GM19324 (cell line): ENCODE measurements around the gene SAMD4B.
"Not testable (repeated sequence)": the region's sequence is repeated elsewhere in the genome, so short reads cannot be mapped to it uniquely, and the experiment has no call there.

Experiments used
- ATAC-seq: cut with Tn5 transposase; IDR thresholded peaks from one replicate; pipeline ENCODE4 v1.9.1; 2021; ENCODE audit warnings: mild to moderate bottlenecking, moderate library complexity; ENCODE audit not compliant: unreplicated experiment, low FRiP score

Gene SAMD4B

DNA sequence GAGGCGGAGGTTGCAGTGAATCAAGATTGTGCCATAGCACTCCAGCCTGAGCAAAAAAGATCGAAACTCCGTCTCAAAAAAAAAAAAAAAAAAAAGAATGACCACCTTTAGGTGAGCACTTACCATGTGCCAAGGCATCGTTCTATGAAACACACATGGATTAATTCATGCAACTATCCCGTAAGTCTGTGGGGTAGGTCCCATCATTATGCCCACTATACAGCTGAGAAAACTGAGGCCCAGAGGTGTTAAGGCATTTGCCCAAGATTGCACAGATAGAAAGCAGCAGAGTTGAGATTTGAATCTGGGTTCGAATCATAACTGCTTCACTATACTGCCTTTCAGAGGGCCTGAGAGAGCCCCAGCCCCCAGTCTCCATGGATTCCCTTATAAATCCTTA lies 8.7 kb upstream of the SAMD4B start:
- ATAC-seq = no peak

DNA sequence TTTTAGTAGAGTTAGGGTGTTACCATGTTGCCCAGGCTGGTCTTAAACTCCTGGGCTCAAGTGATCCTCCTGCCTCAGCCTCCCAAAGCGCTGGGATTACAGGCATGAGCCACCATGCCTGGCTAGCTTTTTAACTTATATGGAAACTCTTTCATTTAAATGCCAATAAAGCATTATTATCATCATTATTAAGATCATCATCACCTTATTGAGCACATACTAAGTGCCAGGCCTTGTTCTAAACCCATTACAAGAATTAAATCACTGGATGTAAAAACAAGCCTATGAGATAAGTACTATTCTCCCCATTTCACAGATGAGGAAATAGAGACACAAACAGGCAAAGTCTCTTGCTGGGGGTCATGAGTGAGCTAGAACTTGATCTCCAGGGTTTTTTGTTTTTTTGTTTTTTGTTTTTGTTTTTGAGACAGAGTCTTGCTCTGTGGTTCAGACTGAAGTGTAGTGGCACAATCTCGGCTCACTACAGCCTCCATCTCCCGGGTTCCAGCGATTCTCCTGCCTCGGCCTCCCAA lies 7.7 kb upstream of the SAMD4B start:
- ATAC-seq = no peak

GRCh38 chr19:39335168-39335548 lies 7.1 kb upstream of the SAMD4B start:
- ATAC-seq = peak; percentile 7

GRCh38 chr19:39336483-39336882 lies 5.7 kb upstream of the SAMD4B start:
- ATAC-seq = no peak

DNA sequence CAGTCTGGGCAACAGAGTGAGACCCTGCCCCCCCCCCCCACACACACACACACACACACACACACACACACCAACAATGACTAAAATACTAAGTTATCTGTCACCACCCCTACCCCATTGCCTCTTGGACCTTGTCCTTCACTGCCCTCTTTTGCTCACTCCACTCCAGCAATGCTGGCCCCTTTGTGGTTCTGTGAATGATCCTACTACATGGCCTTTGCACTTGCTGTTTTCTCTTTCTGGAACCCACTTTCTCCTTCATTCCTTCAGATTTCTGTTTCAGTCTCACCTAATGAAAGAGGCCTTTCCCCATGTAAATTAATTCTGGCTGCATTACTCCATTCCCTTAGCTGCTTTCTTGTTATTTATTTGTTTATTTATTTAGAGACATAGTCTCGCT lies 2.5 kb upstream of the SAMD4B start:
- ATAC-seq = no peak

GRCh38 chr19:39340156-39340555 lies 2.1 kb upstream of the SAMD4B start:
- ATAC-seq = not testable (repeated sequence)

- no peak for ATAC-seq
Measured at GRCh38 chr19:39341129-39341718, 997 bp upstream of the SAMD4B start.

DNA sequence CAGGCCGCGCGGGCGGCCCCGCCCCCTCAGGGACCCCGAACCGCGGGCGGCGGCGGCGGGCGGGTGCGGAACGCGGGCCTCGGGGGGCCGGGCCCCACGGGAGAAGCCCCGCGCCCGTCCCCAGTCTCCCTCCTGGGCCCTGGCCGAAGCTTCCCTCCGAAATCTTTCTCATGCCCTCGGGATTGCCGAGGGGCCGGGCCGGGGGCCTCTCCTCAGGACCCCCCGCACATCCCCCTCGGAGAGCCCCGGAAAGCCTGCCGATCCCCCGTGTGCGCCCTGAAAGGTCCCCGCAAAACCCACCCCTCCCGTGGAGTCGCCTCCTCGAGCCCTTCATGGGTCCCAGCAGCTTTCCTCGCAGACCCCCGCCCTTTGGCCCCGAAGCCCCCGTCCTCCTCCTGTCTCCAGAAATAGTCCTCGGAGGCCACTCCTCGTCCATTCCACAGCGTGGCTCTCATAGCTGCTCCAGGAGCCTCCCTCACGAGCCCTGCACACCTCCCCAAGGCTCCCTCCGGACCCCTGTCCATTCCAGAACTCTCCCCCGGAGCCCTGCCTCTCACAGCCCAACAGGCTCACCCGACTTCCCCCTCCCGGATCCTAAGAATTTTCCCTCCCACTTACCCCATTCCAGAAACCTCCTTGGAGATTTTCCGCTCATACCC lies 555 bp downstream of the SAMD4B start:
- ATAC-seq = no peak

DNA sequence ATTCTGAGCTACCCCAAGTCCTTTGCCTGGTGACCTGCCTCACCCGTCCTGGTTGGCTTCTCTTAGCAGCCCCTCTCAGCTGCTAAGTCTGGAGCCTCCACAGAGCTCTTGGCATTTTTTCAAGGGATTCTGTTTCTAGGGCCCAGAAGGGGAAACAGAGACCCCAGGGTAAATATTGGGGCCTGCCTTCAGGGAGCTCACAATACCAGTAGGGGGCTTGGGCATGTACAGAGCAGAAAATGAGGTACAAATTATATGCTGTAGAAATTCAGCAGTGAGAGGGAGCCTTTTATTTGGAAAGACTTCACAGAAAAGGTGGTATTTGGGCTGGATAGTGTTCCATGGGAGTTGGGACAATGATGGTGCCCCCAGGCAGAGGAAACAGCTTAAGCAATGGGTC lies 3.7 kb downstream of the SAMD4B start:
- ATAC-seq = no peak

- ATAC-seq = no peak
Measured at GRCh38 chr19:39347332-39348164, 5.3 kb downstream of the SAMD4B start.

- ATAC-seq = no peak
Measured at GRCh38 chr19:39349326-39349725, 7.1 kb downstream of the SAMD4B start.

DNA sequence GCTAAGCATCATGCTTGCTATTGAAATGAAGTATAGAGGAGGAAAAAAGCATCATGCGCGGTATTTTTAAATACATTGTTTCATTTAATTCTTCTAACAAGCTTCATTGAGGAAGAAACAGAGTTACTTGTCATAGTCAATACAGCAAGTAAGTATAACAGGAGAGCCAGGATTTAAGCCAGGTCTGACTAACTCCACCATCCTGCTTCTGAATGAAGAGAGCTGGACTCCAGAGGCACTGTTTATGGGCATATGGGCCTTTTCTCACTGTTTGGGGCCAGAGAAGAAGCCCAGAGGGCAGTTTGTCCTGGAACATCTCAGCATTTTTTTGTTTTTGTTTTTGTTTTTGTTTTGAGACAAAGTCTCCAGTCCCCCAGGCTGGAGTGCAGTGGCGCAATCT lies 7.9 kb downstream of the SAMD4B start:
- ATAC-seq = no peak

- ATAC-seq = peak; percentile 51
Measured at GRCh38 chr19:39351537-39352064, 9.4 kb downstream of the SAMD4B start.

GRCh38 chr19:39352381-39353255 lies 10.4 kb downstream of the SAMD4B start:
- no peak for ATAC-seq

DNA sequence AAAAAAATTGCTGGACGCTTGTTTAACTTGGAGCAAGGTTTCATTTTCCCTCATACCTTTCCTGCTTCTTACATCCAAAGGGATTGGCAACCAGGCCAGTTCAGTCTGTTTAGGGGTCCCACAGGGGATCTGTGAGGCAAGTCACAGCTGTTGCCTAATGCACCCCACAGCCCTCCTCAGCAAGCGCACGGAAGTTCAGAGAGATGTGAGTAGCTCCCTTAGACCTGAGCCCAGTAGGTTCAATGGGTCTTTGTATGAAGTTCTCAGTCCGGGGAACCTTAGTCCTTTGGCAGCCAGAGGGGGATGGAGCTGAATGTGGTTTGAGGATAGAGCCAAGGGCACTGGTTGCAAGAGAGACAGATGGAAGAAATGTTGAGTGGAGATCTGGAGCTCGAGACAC lies 13.0 kb downstream of the SAMD4B start:
- no peak for ATAC-seq

DNA sequence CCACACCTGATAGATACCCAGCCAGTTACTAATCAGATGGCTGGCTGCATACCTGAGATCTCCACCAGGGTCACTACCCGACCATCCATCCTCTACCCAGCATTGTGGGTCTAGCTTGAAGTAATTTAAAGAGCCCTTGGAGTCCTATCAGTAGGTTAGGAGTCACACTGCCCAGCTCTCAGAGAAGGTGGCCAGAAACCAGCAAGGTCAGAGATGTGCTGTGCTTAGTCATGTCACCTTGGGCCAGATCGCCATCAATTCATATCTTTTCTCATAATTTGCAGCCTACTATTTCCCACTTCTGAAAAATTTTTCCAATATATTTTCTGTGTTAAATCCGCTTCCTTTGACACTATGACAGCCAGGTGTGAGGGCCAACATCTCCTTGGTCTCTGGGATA lies 13.9 kb downstream of the SAMD4B start:
- ATAC-seq = no peak

GRCh38 chr19:39356647-39357046 lies 14.4 kb downstream of the SAMD4B start:
- ATAC-seq = no peak

DNA sequence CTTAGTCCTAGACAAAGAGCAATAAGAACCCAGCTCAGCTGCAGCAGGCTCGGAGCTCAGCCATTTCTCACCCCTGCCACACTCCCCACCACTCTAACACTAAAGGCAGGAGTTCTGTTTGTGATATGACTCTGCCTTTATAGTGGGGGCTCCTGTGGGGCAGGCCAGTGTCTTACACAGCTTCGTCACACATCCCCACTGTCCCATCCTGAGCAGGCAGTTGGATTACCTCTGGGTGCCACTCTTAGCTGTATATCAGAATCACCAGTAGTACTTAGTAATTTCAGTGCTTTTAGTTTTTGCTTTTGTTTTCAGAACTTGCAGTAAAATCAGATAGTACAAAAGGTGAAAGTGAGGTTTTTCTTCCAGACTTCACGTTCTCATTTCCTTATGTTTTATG lies 16.8 kb downstream of the SAMD4B start:
- ATAC-seq = no peak

- no peak for ATAC-seq
Measured at GRCh38 chr19:39360599-39360998, 18.4 kb downstream of the SAMD4B start.
